Fibroblast of lung (primary cell): ENCODE measurements around the gene GRAMD1A.

Experiments used
- EZH2 ChIP-seq: IDR thresholded peaks from 2 replicates; pipeline ENCODE4 v1.5.1; 2012; ENCODE audit warnings: low read length, control low read depth, mild to moderate bottlenecking; ENCODE audit errors: missing control alignments
- TF ChIP-seq, protein P1 (sequence below), 2 donors: IDR thresholded peaks in 1 of 2; conservative IDR thresholded peaks in 1 of 2; 1 replicate in 1 of 2; 2 replicates in 1 of 2; pipeline ENCODE4 v1.5.1; 2011 to 2012; ENCODE audit warnings: low read length in 2 of 2, control low read depth in 1 of 2, inconsistent platforms in 1 of 2, low read depth in 1 of 2, mild to moderate bottlenecking in 1 of 2

DNA sequence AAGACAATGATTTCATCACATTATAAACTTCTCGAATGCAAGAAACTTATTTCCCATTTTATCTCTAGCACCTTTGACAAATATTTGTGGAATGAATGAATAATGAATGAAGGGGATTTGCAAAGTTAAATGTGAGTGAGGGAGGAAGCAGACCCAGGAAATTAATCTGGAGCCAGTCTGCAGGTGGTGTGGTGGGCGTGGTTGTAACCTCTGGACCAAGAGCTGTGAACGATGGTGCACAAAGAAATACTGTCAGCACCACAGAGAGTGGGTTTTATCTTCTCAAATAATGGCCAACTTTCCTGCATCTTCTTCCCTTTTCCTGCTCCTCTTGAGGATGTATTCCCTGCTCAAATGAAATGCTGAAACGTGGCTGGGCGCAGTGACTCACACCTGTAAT lies 25.1 kb upstream of the GRAMD1A start:
- TF ChIP-seq, protein P1, sequence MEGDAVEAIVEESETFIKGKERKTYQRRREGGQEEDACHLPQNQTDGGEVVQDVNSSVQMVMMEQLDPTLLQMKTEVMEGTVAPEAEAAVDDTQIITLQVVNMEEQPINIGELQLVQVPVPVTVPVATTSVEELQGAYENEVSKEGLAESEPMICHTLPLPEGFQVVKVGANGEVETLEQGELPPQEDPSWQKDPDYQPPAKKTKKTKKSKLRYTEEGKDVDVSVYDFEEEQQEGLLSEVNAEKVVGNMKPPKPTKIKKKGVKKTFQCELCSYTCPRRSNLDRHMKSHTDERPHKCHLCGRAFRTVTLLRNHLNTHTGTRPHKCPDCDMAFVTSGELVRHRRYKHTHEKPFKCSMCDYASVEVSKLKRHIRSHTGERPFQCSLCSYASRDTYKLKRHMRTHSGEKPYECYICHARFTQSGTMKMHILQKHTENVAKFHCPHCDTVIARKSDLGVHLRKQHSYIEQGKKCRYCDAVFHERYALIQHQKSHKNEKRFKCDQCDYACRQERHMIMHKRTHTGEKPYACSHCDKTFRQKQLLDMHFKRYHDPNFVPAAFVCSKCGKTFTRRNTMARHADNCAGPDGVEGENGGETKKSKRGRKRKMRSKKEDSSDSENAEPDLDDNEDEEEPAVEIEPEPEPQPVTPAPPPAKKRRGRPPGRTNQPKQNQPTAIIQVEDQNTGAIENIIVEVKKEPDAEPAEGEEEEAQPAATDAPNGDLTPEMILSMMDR (conservative IDR thresholded peaks at IDR 0.05 in 1 of 2, IDR thresholded peaks at IDR 0.05 in 1 of 2; ENCODE audit: low read depth in 1 of 2, low read length in 2 of 2): no peak
- no peak for TF ChIP-seq EZH2
